ENCODE measurements around the gene BPIFB3. TPM values are rescaled to one million over a fixed set of nuclear protein-coding genes. Genes with fewer than 3 reads are reported as not detected.

Gene BPIFB3
- total RNA-seq, 1 donor from 2014 or later = not detected

DNA sequence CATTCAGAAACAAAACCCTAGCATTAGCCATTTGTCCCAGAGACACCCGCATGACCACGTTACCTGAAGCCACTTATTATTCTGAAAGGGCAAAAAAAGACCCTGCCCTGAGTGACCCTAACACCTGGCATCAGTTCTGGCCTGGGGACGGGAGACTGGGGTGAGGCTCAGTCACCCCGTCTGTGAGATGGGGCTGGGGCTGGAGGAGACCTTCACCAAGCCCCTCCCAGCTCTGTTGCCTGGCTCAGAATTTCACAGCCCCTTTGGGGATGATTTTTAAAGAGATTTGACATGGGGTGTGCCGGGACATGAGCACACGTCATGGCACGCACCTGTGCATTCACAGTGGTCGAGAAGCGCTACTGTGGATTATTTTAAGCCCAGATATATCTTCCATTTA is 23.6 kb upstream of the BPIFB3 start:
- Histone ChIP-seq H3K36me3 (ENCODE audit: control insufficient read depth in 3 of 3, insufficient read depth in 3 of 3, low read length in 3 of 3) (no peaks in the 10 kb centered on the region), H3K4me3 (ENCODE audit: low read length in 3 of 3) (no peak overlapping the region), H3K4me1 (ENCODE audit: control insufficient read depth in 3 of 3, insufficient read depth in 3 of 3, low read length in 3 of 3) (no peaks in the 10 kb centered on the region), H3K27me3 (ENCODE audit: control insufficient read depth in 3 of 3, insufficient read depth in 3 of 3, low read length in 3 of 3) (peaks cover 12 to 35% (median 30%) of the 10 kb centered on the region in 3 donors), H3K9me3 (ENCODE audit: control insufficient read depth in 3 of 3, low read length in 3 of 3) (peaks cover 0 to 3% (median 0%) of the 10 kb centered on the region in 3 donors), H3K9ac (ENCODE audit: low read depth in 1 of 3, low read length in 3 of 3) (no peak overlapping the region), H3K27ac (ENCODE audit: low read depth, low read length) (no peak overlapping the region)

DNA sequence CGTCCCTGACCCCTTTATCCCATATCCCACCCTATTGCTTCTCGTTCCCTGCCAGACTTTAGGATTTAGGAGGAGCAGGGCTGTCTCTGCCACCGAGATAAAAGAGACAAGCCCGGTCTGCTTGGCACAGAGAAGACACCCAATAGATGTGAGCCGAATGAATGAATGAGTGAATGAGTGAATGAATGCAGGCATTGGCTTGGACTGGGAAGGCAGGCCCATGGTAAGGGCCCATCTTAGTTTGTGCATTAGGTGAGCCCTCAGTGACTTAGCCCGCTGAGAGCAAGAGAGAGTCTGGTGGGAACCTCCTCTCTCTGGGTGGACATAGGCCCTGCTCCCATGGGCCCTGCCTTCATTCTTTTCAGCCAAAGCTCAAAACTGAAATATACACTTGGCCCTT is 23.1 kb upstream of the BPIFB3 start:
- peaks cover 12 to 34% (median 30%) of the 10 kb centered on the region in 3 donors for H3K27me3 ChIP-seq (ENCODE audit: control insufficient read depth in 3 of 3, insufficient read depth in 3 of 3, low read length in 3 of 3)
- H3K4me3 ChIP-seq (ENCODE audit: low read length in 3 of 3) = no peak overlapping the region
- H3K27ac ChIP-seq (ENCODE audit: low read depth, low read length) = no peak overlapping the region
- H3K4me1 ChIP-seq (ENCODE audit: control insufficient read depth in 3 of 3, insufficient read depth in 3 of 3, low read length in 3 of 3) = no peaks in the 10 kb centered on the region
- no peak overlapping the region for H3K9ac ChIP-seq (ENCODE audit: low read depth in 1 of 3, low read length in 3 of 3)
- H3K36me3 ChIP-seq (ENCODE audit: control insufficient read depth in 3 of 3, insufficient read depth in 3 of 3, low read length in 3 of 3) = no peaks in the 10 kb centered on the region
- H3K9me3 ChIP-seq (ENCODE audit: control insufficient read depth in 3 of 3, low read length in 3 of 3) = peaks cover 0 to 3% (median 0%) of the 10 kb centered on the region in 3 donors

DNA sequence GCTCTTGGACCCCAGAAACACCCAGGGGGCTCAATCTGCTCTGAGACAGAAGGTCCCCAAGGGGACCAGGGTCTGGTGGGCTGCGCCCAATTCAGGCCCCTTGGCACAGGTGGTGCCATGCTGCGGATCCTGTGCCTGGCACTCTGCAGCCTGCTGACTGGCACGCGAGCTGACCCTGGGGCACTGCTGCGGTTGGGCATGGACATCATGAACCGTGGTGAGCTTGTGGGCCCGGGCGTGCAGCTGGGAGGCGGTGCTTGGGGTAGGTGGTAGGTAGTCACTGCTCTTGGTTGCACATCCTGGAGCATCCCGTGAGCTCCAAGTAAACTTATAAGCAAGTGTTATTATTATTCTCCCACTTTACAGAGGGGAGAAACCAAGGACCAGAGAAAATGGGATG is 22.2 kb upstream of the BPIFB3 start, which contains the start of gene BPIFB6:
Gene BPIFB6 (plus strand): TSS at position 118 of the 400 bp plus-strand sequence. CDS start 0 bp downstream, at position 118.
- Histone ChIP-seq H3K9ac (ENCODE audit: low read depth in 1 of 3, low read length in 3 of 3) (no peak within 1 kb of the TSS), H3K4me1 (ENCODE audit: control insufficient read depth in 3 of 3, insufficient read depth in 3 of 3, low read length in 3 of 3) (no peaks in the 10 kb centered on the region), H3K4me3 (ENCODE audit: low read length in 3 of 3) (no peak within 1 kb of the TSS), H3K36me3 (ENCODE audit: control insufficient read depth in 3 of 3, insufficient read depth in 3 of 3, low read length in 3 of 3) (no peaks in the 10 kb centered on the region), H3K27me3 (ENCODE audit: control insufficient read depth in 3 of 3, insufficient read depth in 3 of 3, low read length in 3 of 3) (peaks cover 12 to 37% (median 30%) of the 10 kb centered on the region in 3 donors), H3K27ac (ENCODE audit: low read depth, low read length) (no peak within 1 kb of the TSS), H3K9me3 (ENCODE audit: control insufficient read depth in 3 of 3, low read length in 3 of 3) (peaks cover 0 to 3% (median 0%) of the 10 kb centered on the region in 3 donors)

DNA sequence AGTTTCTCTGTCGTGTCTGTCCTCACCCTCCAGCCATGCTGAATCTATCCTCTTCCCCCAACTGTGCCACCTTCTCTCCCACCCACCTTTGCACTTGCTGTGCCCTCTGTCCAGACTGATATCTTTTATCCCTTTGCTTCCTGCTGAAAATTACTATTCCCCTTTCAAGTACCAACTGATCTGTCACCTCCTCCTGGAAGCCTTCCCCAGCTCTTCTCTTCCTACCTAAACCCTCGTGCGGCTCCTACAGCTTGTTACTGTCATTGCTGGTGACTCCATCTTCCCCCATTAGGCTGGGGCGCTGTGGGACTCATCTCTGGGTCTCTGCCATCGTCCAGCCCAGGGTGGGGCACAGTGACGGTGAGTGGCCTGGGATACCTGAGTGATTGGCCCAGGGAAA is 21.1 kb upstream of the BPIFB3 start:
- no peaks in the 10 kb centered on the region for H3K4me1 ChIP-seq (ENCODE audit: control insufficient read depth in 3 of 3, insufficient read depth in 3 of 3, low read length in 3 of 3)
- no peak overlapping the region for H3K9ac ChIP-seq (ENCODE audit: low read depth in 1 of 3, low read length in 3 of 3)
- H3K9me3 ChIP-seq (ENCODE audit: control insufficient read depth in 3 of 3, low read length in 3 of 3) = no peaks in the 10 kb centered on the region
- no peak overlapping the region for H3K27ac ChIP-seq (ENCODE audit: low read depth, low read length)
- peaks cover 12 to 36% (median 30%) of the 10 kb centered on the region in 3 donors for H3K27me3 ChIP-seq (ENCODE audit: control insufficient read depth in 3 of 3, insufficient read depth in 3 of 3, low read length in 3 of 3)
- no peak overlapping the region for H3K4me3 ChIP-seq (ENCODE audit: low read length in 3 of 3)
- H3K36me3 ChIP-seq (ENCODE audit: control insufficient read depth in 3 of 3, insufficient read depth in 3 of 3, low read length in 3 of 3) = no peaks in the 10 kb centered on the region

DNA sequence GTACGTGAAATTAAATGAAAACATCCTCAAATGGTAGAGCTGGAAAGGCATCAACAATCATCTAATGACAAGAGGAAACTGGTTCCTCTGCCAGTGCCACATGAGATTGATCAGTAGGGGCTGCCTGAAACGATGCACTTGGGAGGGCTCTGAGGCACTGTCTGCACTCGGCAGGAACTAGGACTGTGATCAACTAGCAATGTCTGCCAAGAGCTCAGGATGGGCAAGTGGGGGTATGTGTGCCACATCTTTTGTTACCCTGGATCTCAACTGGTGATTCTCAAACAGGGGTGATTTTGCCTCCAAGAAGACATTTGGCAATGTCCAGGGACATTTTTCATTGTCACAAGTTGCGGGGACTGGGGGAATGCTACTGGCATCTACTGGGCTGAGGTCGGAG is 20.3 kb upstream of the BPIFB3 start:
- no peak overlapping the region for H3K4me3 ChIP-seq (ENCODE audit: low read length in 3 of 3)
- H3K9me3 ChIP-seq (ENCODE audit: control insufficient read depth in 3 of 3, low read length in 3 of 3) = no peaks in the 10 kb centered on the region
- no peak overlapping the region for H3K27ac ChIP-seq (ENCODE audit: low read depth, low read length)
- H3K4me1 ChIP-seq (ENCODE audit: control insufficient read depth in 3 of 3, insufficient read depth in 3 of 3, low read length in 3 of 3) = no peaks in the 10 kb centered on the region
- peaks cover 12 to 35% (median 30%) of the 10 kb centered on the region in 3 donors for H3K27me3 ChIP-seq (ENCODE audit: control insufficient read depth in 3 of 3, insufficient read depth in 3 of 3, low read length in 3 of 3)
- H3K36me3 ChIP-seq (ENCODE audit: control insufficient read depth in 3 of 3, insufficient read depth in 3 of 3, low read length in 3 of 3) = no peaks in the 10 kb centered on the region
- no peak overlapping the region for H3K9ac ChIP-seq (ENCODE audit: low read depth in 1 of 3, low read length in 3 of 3)

DNA sequence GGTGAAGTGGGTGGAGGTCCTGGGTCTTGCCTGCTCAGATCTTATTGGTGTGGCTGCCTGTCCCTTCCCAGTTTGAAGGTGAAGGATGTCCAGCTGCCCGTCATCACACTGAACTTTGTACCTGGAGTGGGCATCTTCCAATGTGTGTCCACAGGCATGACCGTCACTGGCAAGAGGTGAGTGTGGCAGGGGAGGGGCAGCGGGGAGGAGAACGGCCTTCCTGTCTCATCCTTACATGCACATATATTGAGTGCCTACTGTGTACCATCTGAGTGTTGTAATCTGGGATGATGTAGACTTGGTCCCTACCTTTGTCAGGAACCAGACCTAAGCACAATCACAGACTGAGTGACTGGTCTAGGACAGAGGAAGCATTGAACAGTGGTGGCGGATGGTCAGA is 19.6 kb upstream of the BPIFB3 start:
- H3K9me3 ChIP-seq (ENCODE audit: control insufficient read depth in 3 of 3, low read length in 3 of 3) = no peaks in the 10 kb centered on the region
- no peaks in the 10 kb centered on the region for H3K36me3 ChIP-seq (ENCODE audit: control insufficient read depth in 3 of 3, insufficient read depth in 3 of 3, low read length in 3 of 3)
- H3K27ac ChIP-seq (ENCODE audit: low read depth, low read length) = no peak overlapping the region
- no peak overlapping the region for H3K4me3 ChIP-seq (ENCODE audit: low read length in 3 of 3)
- H3K4me1 ChIP-seq (ENCODE audit: control insufficient read depth in 3 of 3, insufficient read depth in 3 of 3, low read length in 3 of 3) = no peaks in the 10 kb centered on the region
- H3K27me3 ChIP-seq (ENCODE audit: control insufficient read depth in 3 of 3, insufficient read depth in 3 of 3, low read length in 3 of 3) = peaks cover 8 to 33% (median 23%) of the 10 kb centered on the region in 3 donors
- no peak overlapping the region for H3K9ac ChIP-seq (ENCODE audit: low read depth in 1 of 3, low read length in 3 of 3)

DNA sequence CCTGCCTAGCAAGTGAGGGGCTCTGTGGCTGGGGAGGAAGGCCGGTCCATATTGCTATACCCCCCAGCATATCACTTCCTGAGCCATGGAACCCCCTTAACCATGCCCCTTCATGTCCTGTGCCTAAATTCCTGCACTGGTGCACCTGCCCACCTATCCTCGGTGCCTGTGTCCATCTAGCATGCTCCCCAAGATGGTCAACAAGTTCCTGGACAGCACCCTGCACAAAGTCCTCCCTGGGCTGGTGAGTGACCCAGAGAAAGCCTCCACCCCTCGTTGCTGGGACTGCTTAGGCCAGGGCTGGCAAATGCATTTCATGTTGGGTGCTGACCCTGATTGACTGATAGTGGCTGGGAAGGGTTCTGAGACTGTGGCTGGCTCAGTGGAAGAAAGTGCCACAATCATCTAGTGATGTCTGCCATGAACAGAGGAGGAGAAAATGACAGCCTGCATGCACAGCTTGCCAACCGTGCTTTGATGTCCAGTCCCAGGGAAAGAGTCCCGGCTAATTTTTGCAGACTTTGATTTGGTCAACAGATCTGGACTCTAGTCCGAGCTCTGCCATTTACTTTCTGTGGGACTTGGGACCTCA is 18.7 kb upstream of the BPIFB3 start:
- H3K4me3 ChIP-seq (ENCODE audit: low read length in 3 of 3) = no peak overlapping the region
- no peak overlapping the region for H3K27ac ChIP-seq (ENCODE audit: low read depth, low read length)
- no peaks in the 10 kb centered on the region for H3K9me3 ChIP-seq (ENCODE audit: control insufficient read depth in 3 of 3, low read length in 3 of 3)
- H3K36me3 ChIP-seq (ENCODE audit: control insufficient read depth in 3 of 3, insufficient read depth in 3 of 3, low read length in 3 of 3) = no peaks in the 10 kb centered on the region
- no peak overlapping the region for H3K9ac ChIP-seq (ENCODE audit: low read depth in 1 of 3, low read length in 3 of 3)
- H3K27me3 ChIP-seq (ENCODE audit: control insufficient read depth in 3 of 3, insufficient read depth in 3 of 3, low read length in 3 of 3) = peaks cover 4 to 31% (median 20%) of the 10 kb centered on the region in 3 donors
- H3K4me1 ChIP-seq (ENCODE audit: control insufficient read depth in 3 of 3, insufficient read depth in 3 of 3, low read length in 3 of 3) = no peaks in the 10 kb centered on the region

DNA sequence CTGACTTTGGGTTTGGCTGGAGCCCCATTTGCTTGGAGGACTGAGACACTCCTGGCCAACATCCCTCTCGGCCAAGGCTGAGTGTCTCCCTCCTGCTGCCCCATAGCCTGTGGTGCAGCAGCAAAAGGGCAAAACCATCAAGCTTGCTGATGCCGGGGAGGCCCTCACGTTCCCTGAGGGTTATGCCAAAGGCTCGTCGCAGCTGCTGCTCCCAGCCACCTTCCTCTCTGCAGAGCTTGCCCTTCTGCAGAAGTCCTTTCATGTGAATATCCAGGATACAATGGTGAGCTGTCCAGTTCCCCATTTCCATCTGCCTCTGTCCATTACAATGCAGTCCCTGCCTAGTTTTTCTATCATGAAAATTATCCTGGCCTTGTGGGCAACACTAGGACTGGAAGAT is 16.2 kb upstream of the BPIFB3 start:
- H3K9ac ChIP-seq (ENCODE audit: low read depth in 1 of 3, low read length in 3 of 3) = no peak overlapping the region
- H3K27me3 ChIP-seq (ENCODE audit: control insufficient read depth in 3 of 3, insufficient read depth in 3 of 3, low read length in 3 of 3) = peaks cover 2 to 24% (median 12%) of the 10 kb centered on the region in 3 donors
- no peaks in the 10 kb centered on the region for H3K36me3 ChIP-seq (ENCODE audit: control insufficient read depth in 3 of 3, insufficient read depth in 3 of 3, low read length in 3 of 3)
- H3K4me3 ChIP-seq (ENCODE audit: low read length in 3 of 3) = no peak overlapping the region
- H3K27ac ChIP-seq (ENCODE audit: low read depth, low read length) = no peak overlapping the region
- no peaks in the 10 kb centered on the region for H3K9me3 ChIP-seq (ENCODE audit: control insufficient read depth in 3 of 3, low read length in 3 of 3)
- no peaks in the 10 kb centered on the region for H3K4me1 ChIP-seq (ENCODE audit: control insufficient read depth in 3 of 3, insufficient read depth in 3 of 3, low read length in 3 of 3)

DNA sequence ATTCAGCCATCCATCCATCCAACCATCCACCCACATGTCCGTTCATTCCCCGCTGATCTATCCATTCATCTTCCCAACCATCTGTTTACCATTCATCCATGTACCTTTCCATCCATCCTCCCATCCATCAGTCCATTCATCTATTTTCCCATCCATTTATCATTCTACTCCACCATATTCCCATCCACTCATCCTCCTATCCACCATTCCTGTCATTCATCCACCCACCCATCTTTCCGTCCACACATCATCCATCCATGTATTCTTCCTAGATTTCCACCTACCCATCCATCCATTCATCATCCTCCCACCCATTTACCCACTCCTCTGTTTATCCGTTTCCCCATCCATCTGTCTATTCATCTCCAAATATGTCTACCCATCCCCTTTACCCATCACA is 15.5 kb upstream of the BPIFB3 start:
- peaks cover 0 to 22% (median 14%) of the 10 kb centered on the region in 3 donors for H3K27me3 ChIP-seq (ENCODE audit: control insufficient read depth in 3 of 3, insufficient read depth in 3 of 3, low read length in 3 of 3)
- H3K27ac ChIP-seq (ENCODE audit: low read depth, low read length) = no peak overlapping the region
- no peaks in the 10 kb centered on the region for H3K36me3 ChIP-seq (ENCODE audit: control insufficient read depth in 3 of 3, insufficient read depth in 3 of 3, low read length in 3 of 3)
- H3K9me3 ChIP-seq (ENCODE audit: control insufficient read depth in 3 of 3, low read length in 3 of 3) = no peaks in the 10 kb centered on the region
- no peak overlapping the region for H3K4me3 ChIP-seq (ENCODE audit: low read length in 3 of 3)
- no peak overlapping the region for H3K9ac ChIP-seq (ENCODE audit: low read depth in 1 of 3, low read length in 3 of 3)
- H3K4me1 ChIP-seq (ENCODE audit: control insufficient read depth in 3 of 3, insufficient read depth in 3 of 3, low read length in 3 of 3) = no peaks in the 10 kb centered on the region

DNA sequence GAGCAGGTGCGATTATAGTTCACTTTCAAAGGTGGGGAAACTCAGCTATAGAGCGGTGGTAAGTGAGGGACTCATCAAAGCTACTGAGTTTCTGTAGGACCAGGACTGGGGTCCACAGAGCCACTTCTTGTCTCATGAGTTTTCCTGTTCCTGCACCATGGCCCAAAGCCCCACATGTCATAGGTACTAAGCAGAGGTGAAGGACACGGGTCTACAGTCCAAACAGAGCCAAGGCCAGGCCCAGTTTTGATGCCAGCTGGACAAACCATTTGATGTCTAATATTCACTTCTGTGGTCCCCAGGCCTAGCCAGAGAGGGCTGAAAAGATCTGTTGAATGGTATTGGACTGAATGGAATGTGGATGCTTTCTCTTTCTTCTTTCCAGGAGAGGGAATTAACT is 11.3 kb upstream of the BPIFB3 start:
- no peak overlapping the region for H3K27ac ChIP-seq (ENCODE audit: low read depth, low read length)
- H3K9me3 ChIP-seq (ENCODE audit: control insufficient read depth in 3 of 3, low read length in 3 of 3) = peaks cover 0 to 7% (median 4%) of the 10 kb centered on the region in 3 donors
- no peak overlapping the region for H3K4me3 ChIP-seq (ENCODE audit: low read length in 3 of 3)
- H3K27me3 ChIP-seq (ENCODE audit: control insufficient read depth in 3 of 3, insufficient read depth in 3 of 3, low read length in 3 of 3) = peaks cover 0 to 14% (median 14%) of the 10 kb centered on the region in 3 donors
- no peaks in the 10 kb centered on the region for H3K36me3 ChIP-seq (ENCODE audit: control insufficient read depth in 3 of 3, insufficient read depth in 3 of 3, low read length in 3 of 3)
- H3K4me1 ChIP-seq (ENCODE audit: control insufficient read depth in 3 of 3, insufficient read depth in 3 of 3, low read length in 3 of 3) = no peaks in the 10 kb centered on the region
- H3K9ac ChIP-seq (ENCODE audit: low read depth in 1 of 3, low read length in 3 of 3) = no peak overlapping the region
